HFF-Myc (cell line): ENCODE measurements around the gene TBCEL.

Experiments
- DNase-seq: peaks from one replicate; pipeline ENCODE4 v3.0.0-alpha.2; 2011; ENCODE audit warnings: low read depth; ENCODE audit errors: extremely low read depth
- H3K4me3 ChIP-seq: replicated peaks from 2 replicates; pipeline ENCODE4 v1.5.1; 2011; ENCODE audit warnings: low read depth, mild to moderate bottlenecking, control low read depth, low read length
- TF ChIP-seq, protein P1 (sequence below): IDR thresholded peaks from 2 replicates; pipeline ENCODE4 v1.5.1; 2012; ENCODE audit warnings: mild to moderate bottlenecking, low read depth, low read length, control low read depth; ENCODE audit errors: missing control alignments

TBCEL gene

DNA sequence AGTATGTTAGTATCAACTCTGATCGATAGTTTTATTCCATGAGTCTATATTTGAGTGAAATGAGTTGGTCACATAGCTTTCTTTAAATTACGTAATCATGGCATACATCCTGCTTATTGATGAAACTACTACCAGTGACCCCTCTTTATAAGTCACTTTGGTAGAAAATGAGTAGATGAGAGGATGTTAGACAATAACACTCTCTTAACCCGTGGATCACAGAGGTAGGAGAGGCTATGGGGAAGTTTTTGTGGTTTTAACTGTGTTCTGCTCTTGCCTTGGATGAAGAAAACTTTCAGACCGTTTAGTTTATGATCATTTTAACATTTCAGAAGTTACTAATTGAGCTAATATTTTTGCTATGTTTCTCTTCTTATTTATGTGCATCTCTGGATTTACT lies 34.0 kb downstream of the TBCEL start:
- TF ChIP-seq, protein P1, sequence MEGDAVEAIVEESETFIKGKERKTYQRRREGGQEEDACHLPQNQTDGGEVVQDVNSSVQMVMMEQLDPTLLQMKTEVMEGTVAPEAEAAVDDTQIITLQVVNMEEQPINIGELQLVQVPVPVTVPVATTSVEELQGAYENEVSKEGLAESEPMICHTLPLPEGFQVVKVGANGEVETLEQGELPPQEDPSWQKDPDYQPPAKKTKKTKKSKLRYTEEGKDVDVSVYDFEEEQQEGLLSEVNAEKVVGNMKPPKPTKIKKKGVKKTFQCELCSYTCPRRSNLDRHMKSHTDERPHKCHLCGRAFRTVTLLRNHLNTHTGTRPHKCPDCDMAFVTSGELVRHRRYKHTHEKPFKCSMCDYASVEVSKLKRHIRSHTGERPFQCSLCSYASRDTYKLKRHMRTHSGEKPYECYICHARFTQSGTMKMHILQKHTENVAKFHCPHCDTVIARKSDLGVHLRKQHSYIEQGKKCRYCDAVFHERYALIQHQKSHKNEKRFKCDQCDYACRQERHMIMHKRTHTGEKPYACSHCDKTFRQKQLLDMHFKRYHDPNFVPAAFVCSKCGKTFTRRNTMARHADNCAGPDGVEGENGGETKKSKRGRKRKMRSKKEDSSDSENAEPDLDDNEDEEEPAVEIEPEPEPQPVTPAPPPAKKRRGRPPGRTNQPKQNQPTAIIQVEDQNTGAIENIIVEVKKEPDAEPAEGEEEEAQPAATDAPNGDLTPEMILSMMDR = no peak
- no peak overlapping the region for H3K4me3 ChIP-seq
- DNase-seq = no peak

GRCh38 chr11:121058941-121059340 lies 35.0 kb downstream of the TBCEL start:
- no peak for DNase-seq
- TF ChIP-seq, protein P1 = no peak
- no peak overlapping the region for H3K4me3 ChIP-seq

DNA sequence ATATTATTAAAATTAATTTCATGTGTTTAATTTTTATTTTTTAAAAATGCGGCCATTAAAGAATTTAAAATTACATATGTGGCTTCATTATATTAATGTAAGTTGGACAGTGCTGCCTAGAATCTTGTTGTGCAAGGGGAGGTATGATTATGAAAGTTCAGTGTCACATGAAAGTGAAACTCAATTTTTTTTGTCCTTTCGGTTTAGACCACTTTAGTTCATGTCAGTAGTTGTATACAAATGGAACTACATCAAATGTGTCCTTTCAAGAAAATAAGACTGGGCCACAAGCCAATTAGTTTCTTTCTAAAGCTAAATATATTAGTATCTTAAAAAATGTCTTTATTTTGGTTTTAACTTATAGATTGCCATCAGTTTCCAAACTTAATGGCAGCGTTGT lies 35.7 kb downstream of the TBCEL start:
- H3K4me3 ChIP-seq = no peak overlapping the region
- TF ChIP-seq, protein P1 = no peak
- DNase-seq = no peak

GRCh38 chr11:121063728-121064127 lies 39.8 kb downstream of the TBCEL start:
- TF ChIP-seq, protein P1 = peak; percentile 21
- no peak for DNase-seq
- no peak overlapping the region for H3K4me3 ChIP-seq

DNA sequence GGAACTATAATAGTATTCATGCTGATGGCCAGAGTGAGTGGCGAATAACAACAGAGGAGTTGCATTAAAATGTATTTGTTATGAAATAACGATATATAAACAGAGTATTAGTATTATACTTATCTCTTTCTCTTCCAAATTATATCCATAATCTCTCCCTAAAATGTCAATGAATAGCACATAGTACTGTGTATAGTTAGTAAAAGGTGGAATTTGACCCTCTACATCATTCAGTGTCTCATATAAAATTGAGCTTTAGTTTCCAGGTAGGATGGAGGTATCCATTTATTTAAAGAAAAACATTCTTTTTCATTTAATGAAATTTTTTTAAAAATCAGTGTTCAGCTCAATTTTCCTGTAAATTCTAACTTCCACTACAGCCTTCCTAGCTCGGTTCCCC lies 42.7 kb downstream of the TBCEL start:
- H3K4me3 ChIP-seq = no peak overlapping the region
- TF ChIP-seq, protein P1 = no peak
- no peak for DNase-seq

- no peak for DNase-seq
- H3K4me3 ChIP-seq = no peak overlapping the region
- TF ChIP-seq, protein P1 = no peak
Measured at GRCh38 chr11:121067026-121067425, 43.1 kb downstream of the TBCEL start.

DNA sequence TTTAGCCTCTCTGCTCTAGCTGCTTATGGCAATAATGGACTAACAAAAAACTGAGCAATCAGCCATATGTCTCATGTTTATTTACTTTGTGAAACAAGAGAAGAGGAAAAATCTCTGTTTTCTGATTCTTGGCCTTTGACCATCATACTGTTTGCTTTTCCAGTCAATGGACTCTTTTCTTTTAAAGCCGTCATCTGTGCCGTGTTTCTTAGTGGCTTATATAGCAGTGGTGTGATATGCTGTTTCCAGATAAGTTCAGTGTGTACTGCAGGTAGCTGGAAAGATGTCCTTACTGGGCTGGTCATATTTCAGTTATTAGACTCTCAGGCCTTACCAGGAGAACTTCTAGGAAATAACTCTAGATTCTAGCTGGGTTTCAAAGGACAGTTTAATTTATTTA lies 43.6 kb downstream of the TBCEL start:
- TF ChIP-seq, protein P1 = no peak
- peak; percentile 25 for DNase-seq
- H3K4me3 ChIP-seq = no peak overlapping the region
